Hematopoietic multipotent progenitor cell (in vitro differentiated cells): ENCODE results near the gene TATDN3. TPM values are rescaled to one million over a fixed set of nuclear protein-coding genes. Genes with fewer than 3 reads are reported as not detected.
"Not testable (repeated sequence)": the region's sequence is repeated elsewhere in the genome, so short reads cannot be mapped to it uniquely, and the experiment has no call there.

ENCODE experiments used
- DNase-seq, 3 donors: peaks; one replicate each; pipeline ENCODE4 v3.0.0-alpha.2; 2011 to 2015; ENCODE audit warnings: low read depth in 2 of 3, low spot score in 2 of 3
- total RNA-seq: library from RNA; depleted of rRNA; stranded (reverse); fragments of >200 nt; gene quantifications from one replicate; pipeline ENCODE4 v1.2.3, GENCODE V29; 2012

TATDN3 gene
- total RNA-seq, 1 donor: 7.8 TPM

DNA sequence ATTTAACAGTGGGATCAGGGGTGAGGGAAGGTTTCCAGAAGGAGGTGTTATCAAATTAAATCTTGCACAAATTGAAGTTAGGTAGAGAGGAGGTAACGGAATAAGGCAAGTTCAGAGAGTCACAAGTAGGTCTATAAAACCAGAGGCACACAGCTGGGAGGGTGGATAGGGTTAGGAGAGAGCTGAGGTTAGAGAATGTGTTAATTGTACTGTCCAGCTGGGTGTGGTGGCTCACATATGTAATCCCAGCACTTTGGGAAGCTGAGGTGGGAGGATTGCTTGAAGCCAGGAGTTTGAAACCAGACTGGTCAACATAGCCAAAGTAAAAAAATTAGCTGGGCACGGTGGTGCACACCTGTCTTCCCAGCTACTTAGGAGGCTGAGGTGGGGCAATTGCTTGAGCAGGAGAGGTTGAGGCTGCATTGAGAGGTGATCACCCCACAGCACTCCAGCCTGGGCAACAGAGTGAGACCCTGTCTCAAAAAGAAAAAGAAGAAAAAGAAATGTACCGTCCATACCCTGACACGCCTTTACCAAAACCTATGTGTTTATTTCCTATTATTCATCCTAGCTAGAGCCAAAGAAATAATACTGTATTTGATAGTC is 35.6 kb downstream of the TATDN3 start:
- no peak for DNase-seq

DNA sequence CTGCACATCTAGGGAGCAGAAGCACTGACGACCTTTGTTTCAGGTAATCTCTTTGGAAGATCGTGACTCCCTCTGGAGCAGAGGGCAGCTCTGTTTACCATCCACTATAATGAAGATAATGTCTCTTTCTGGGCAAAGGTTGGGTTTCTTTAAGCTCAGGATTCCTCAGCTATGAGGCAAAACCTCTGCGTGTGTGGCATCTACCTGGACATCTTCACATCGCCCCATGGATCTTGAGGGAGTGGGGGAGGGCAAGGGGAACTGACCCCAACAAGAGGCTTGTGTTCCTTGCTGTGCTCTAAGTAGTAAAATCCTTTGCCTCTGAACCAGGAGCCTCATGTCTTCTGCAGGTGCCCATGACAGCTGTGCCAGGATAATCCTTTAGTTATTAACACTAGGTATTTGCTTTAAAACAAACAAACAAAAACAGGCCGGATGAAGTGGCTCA is 36.2 kb downstream of the TATDN3 start:
- DNase-seq: no peak

DNA sequence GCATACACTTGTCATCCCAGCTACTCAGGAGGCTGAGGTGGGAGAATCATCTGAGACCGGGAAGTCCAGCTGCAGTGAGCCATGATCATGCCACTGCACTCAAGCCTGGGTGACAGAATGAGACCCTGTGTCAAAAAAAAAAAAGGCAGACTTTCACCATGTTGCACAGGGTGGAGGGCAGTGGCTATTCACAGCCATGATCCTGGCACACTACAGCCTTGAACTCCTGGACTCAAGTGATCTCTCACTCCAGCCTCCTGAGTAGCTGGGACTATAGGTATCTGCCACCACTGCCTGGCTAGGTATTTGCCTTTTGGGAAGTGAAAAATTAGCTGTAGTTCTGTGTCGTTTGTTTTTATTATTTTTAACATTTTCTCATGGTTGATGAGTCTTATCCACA is 36.7 kb downstream of the TATDN3 start:
- DNase-seq: no peak

- not testable (repeated sequence) for DNase-seq
Measured at GRCh38 chr1:212833211-212834207, 41.8 kb downstream of the TATDN3 start.

GRCh38 chr1:212838145-212838544 is 46.5 kb downstream of the TATDN3 start:
- DNase-seq: no peak

GRCh38 chr1:212844521-212844920 is 52.8 kb downstream of the TATDN3 start:
- DNase-seq: not testable (repeated sequence)

- DNase-seq: no peak
Measured at GRCh38 chr1:212847549-212847948, 55.9 kb downstream of the TATDN3 start, which contains the start of gene SPATA45. TSS of gene SPATA45 (minus strand) at chr1:212847649. CDS start at chr1:212836149, 11,500 bp downstream.

- no peak for DNase-seq
Measured at GRCh38 chr1:212852105-212852688, 60.5 kb downstream of the TATDN3 start.

DNA sequence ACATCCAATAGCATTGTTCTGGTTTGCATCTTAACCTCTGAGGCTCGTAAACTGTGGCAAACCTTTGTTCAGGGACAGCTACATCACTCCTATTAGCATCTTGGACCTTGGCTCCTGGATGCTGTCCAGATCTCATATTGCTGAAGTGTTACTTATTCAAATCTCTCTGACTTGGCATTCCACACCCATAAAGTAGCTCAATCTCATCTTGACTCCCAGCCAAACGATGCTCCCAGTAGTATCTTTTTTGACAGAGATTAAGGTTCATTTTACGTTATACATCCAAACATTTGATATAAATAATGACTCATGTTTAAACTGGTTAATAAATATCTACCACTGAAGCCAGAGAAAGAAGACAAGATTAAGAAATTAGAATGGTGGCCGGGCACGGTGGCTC is 62.0 kb downstream of the TATDN3 start:
- DNase-seq: no peak

DNA sequence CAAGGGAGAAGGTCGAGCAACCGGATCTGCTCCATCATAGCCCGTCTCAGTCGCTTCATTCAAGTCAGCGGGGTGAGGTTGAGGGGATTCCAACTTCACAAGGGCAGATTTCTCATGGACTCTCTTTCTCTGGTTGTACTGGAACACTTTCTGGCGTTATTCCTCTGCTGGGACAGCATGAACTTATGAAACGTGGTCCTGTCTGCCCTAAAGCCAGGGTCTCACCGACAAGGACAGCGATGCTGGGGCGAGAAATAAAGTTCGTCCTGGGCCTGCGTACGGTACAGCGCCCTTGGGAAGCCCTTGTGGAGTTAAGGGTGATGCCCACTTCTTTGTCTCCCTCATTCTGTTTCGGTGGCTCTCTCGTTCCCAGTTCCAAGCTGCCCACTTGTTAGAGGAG is 65.1 kb downstream of the TATDN3 start:
- no peak for DNase-seq

GRCh38 chr1:212857992-212858460 is 66.3 kb downstream of the TATDN3 start, which contains the start of gene FLVCR1:
TSS of gene FLVCR1 (plus strand) at chr1:212858275. CDS start at chr1:212858453, 178 bp downstream.
- peak; percentile 56 to 98 (median 97) for DNase-seq

- DNase-seq: peak in 1 of 3 donors; percentile 9
Measured at GRCh38 chr1:212858461-212859265, 67.0 kb downstream of the TATDN3 start.

DNA sequence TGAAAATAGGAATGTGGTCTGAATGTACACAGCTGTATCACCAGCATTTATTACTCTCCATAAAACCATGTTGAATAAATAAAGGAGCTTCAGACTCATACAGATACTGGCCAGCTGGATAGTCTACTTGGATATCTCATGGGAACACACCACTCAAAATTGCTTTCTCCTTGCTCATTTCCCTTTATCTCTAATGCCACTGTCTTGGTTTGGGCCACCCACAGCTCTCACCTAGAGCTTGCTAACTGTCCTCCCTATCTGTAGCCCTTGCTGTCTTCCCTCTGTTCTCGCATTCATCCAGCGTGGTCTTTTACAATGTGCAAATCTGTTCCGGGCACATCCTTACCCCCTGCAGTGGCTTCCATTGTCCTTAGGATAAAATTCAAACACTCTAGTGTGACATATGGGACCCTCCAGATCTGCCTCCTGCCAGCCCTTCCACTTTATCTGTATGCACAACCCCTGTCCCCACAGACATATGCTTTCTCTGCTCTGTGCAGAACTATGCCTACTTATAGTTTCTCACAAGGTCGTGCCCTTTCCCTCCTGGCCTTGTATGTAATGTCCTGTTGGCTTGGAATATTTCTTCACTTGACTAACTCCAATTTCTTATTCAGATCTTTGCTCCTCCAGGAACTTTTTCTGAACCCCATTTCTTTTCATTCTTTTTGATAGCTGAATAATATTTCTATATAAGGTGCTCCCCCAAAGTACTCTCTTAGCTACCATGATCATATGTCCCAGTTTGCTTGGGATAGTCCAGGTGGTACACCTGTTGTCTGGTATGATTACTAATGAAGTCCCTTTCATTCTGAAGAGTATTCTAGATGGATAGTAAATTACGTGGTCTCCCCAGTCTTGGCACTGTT is 69.3 kb downstream of the TATDN3 start:
- DNase-seq: peak in 1 of 3 donors; percentile 20

DNA sequence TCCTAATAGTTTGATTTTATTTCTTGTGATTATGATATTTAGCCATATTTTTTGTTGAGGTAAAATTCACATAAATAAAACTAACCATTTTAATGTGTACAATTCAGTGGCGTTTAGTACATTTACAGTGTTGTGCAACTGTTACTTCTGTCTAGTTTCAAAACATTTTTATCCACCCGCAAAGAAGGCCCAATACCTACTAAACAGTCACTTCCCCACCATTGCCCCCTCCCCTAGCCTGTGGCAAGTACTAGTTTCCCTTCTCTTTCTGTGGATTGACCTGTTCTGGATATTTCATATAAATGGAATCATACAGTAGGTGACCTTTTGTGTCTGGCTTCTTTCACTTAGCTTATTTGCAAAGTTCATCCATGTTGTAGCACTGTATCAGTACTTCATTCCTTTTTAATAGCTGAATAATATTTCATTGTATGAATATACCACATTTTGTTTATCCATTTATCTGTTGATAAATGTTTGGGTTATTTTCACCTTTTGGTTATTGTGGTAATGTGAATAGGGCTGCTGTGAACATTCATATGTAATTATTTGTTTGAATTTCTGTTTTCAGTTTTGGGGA is 70.5 kb downstream of the TATDN3 start:
- DNase-seq: no peak

GRCh38 chr1:212863345-212863744 is 71.7 kb downstream of the TATDN3 start:
- not testable (repeated sequence) for DNase-seq

- DNase-seq: no peak
Measured at GRCh38 chr1:212864201-212864600, 72.5 kb downstream of the TATDN3 start.
